Esophagus (tissue), 2 donors: ENCODE data around the gene ANP32A. TPM values are rescaled to one million over a fixed set of nuclear protein-coding genes. Genes with fewer than 3 reads are reported as not detected.
A peak's percentile ranks its signal among the peaks of the same experiment; 100 is the strongest.

ENCODE experiments used
- H3K27ac ChIP-seq, 2 donors: one replicate each; pipeline ENCODE4 v1.5.1; 2013; ENCODE audit warnings: low read depth in 2 of 2, mild to moderate bottlenecking in 2 of 2, inconsistent platforms in 1 of 2, low read length in 1 of 2, moderate library complexity in 1 of 2
- H3K27me3 ChIP-seq, 2 donors: one replicate each; pipeline ENCODE4 v1.6.1; 2013; ENCODE audit warnings: low read length in 2 of 2, control low read depth in 1 of 2, mild to moderate bottlenecking in 1 of 2; ENCODE audit not compliant: insufficient read depth in 2 of 2, control insufficient read depth in 1 of 2
- H3K36me3 ChIP-seq, 2 donors: one replicate each; pipeline ENCODE4 v1.6.1; 2013; ENCODE audit warnings: low read length in 1 of 2; ENCODE audit not compliant: control insufficient read depth in 2 of 2, insufficient read depth in 2 of 2
- H3K4me1 ChIP-seq, 2 donors: one replicate each; pipeline ENCODE4 v1.6.1; 2013; ENCODE audit warnings: low read length in 1 of 2; ENCODE audit not compliant: control insufficient read depth in 2 of 2, insufficient read depth in 2 of 2
- H3K4me3 ChIP-seq, 2 donors: one replicate each; pipeline ENCODE4 v1.5.1; 2013; ENCODE audit warnings: low read length in 2 of 2, mild to moderate bottlenecking in 2 of 2, low read depth in 1 of 2, moderate library complexity in 1 of 2
- H3K9me3 ChIP-seq, 2 donors: one replicate each; pipeline ENCODE4 v1.6.1; 2013; ENCODE audit warnings: mild to moderate bottlenecking in 2 of 2, low read depth in 1 of 2, low read length in 1 of 2, moderate library complexity in 1 of 2; ENCODE audit not compliant: control insufficient read depth in 2 of 2, insufficient read depth in 1 of 2
- WGBS, 2 donors: extraction: QIAGEN DNeasy Blood & Tissue Kit; methylation state at CpG; one replicate each; pipeline ENCODE4 v1.1.7; 2013; 5-methylcytosine and 5-hydroxymethylcytosine counted together
- polyA plus RNA-seq, 2 donors: library from polyadenylated mRNA; stranded (reverse); fragments of 200-250 nt; gene quantifications; one replicate each; pipeline ENCODE4 v1.2.3, GENCODE V29; 2013
- donor health status: healthy with polysubstance abuse.
- donor health status: Bipolar disorder and iron deficiency.

Gene ANP32A
- polyA plus RNA-seq, 2 donors = 45.5 to 51.7 TPM

DNA sequence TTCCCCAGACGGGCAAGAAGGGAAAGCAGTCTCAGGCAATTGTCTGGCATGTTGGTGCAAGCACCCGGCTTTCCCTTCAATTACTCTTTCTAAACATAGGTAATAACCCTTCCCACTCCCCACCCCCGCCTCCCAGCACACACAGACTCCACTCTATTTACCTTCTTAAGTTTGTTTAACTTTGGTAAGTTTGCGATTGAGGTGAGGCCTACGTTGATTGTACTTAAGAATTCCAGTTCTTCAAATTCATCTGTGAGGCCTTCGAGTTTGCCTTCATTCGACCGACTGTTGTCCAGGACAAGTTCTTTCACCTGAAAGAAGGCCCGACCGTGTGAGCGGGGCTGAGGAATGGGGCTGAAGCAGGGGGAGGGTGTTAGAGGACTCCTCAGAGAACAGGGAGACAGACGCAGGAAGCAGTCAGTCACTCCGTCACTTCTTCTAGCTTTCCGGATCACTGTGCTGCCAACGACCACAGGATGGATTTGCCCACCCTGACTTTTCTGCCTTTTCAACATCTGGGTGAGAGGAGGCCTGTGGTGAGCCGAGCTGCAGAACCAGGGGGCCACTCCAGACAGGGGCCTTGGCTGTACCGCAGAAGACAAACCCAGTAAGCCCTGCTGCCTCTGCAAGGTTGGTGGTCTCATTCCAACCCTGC, 33.0 kb downstream of the ANP32A start:
- peaks cover 21 to 36% of the 10 kb centered on the region in 2 donors for H3K4me1 ChIP-seq
- H3K36me3 ChIP-seq = peaks cover 3 to 12% of the 10 kb centered on the region in 2 donors
- peak overlapping the region; percentile 24 to 28 for H3K27ac ChIP-seq
- no peaks in the 10 kb centered on the region for H3K9me3 ChIP-seq
- no peak overlapping the region for H3K4me3 ChIP-seq
- H3K27me3 ChIP-seq = no peaks in the 10 kb centered on the region
- WGBS, 2 donors = 50 to 56% methylated on average over 17 of the region's 17 CpGs

DNA sequence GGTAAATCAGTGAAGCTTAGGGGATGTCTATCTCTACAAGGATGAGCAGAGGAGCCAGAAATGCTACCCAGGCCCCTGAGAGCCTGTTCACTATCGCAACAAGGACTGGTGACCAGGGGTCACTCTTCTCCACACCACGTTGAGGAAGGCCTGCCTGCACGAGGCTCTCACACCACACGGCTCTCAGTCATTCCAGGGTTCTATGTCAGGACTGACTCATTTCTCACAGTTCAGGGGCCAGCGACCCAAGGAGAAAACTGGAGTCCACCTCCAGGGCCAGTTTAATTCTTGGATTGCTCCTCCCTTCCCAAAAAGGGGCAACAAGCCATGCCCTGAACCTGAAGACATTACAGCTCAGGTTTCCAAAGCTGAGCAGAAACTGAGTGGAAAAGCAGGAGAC, 33.9 kb downstream of the ANP32A start:
- no peak overlapping the region for H3K4me3 ChIP-seq
- H3K27me3 ChIP-seq = no peaks in the 10 kb centered on the region
- no peaks in the 10 kb centered on the region for H3K9me3 ChIP-seq
- H3K4me1 ChIP-seq = peaks cover 21 to 32% of the 10 kb centered on the region in 2 donors
- H3K36me3 ChIP-seq = peaks cover 3 to 16% of the 10 kb centered on the region in 2 donors
- no peak overlapping the region for H3K27ac ChIP-seq
- 78 to 80% methylated on average over 5 of the region's 5 CpGs for WGBS, 2 donors

DNA sequence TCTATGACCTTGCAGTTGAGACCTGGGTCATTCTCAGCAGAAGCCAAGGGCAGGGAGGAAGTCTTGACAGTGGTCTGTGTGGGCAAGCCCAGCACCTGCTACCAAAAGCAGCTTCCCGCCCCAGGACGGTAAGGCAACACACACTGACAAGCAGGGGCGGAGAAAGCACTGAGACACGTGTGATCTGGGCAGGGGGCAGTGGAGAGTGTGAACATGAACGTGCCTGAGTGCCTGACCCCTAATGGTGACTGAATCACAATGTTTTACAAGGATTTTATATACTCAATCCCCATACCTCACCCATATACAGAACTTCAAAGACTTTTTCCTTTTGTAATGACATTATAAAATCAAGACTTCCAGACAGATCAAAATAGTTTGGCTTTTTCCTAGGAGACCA, 35.2 kb downstream of the ANP32A start:
- Histone ChIP-seq H3K4me3 (no peak overlapping the region), H3K27ac (no peak overlapping the region), H3K27me3 (no peaks in the 10 kb centered on the region), H3K9me3 (no peaks in the 10 kb centered on the region), H3K36me3 (peaks cover 3 to 17% of the 10 kb centered on the region in 2 donors), H3K4me1 (peaks cover 15 to 23% of the 10 kb centered on the region in 2 donors)
- 47 to 50% methylated on average over 5 of the region's 5 CpGs for WGBS, 2 donors

DNA sequence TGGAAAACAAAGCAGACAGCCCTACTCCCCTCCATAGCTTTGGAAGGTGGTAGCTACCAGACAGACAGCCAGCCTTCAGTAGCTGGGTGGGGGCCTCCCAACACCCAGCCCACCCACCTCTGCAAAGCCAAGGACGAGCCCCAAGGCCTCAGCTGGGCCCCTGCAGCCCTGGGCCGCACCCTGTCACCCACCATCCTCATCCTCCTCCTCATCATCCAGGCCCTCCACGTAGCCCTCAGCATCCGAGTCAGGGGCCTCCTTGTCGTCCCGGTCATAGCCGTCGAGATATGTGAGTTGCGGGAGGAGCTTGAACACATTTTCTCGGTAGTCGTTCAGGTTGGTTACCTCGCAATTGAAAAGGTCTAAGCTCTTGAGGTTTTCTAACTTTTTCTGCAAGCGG, 36.5 kb downstream of the ANP32A start:
- no peaks in the 10 kb centered on the region for H3K9me3 ChIP-seq
- H3K36me3 ChIP-seq = peaks cover 10 to 25% of the 10 kb centered on the region in 2 donors
- no peak overlapping the region for H3K27ac ChIP-seq
- no peaks in the 10 kb centered on the region for H3K27me3 ChIP-seq
- H3K4me3 ChIP-seq = no peak overlapping the region
- WGBS, 2 donors = 94% methylated on average over 13 of the region's 13 CpGs
- peaks cover 4 to 12% of the 10 kb centered on the region in 2 donors for H3K4me1 ChIP-seq

DNA sequence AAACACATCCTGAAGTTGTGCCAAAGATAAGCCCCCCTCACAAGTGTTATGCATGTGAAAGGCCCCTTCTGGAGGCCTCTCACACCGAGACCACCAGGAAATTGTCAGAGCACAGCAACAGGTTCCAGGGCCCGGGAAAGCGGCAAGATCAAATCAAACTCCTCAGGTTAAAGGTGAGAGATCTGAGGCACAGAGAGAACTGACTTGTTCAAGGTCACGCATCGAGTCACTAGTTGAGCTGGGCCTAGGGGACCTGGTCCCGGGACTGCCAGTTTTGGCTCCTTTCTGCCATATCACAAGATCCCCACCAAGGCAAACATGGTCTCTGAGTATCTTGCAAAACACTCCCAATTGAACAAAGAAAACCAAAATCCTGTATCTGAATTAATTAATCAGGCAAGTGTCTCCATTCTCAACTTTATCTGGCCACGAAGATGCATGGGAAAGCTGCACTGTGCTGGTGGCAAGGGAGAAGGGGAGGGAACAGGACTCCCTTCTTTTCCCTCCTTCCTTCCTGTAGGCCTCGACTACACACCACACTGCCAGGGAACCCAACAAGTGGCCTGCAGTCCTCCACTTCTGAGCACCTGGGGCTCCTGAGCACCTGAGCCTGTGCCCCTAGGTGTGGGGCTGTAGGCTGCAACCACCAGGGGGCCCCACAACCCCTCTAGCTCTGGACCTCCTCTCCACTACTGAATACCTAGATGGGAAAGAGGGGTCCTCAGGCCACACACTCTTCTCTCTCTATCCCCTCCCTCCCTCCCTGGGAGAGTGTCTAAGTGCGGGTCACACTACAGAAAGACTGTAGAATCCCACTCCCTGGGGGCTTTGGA, 37.3 kb downstream of the ANP32A start:
- Histone ChIP-seq H3K36me3 (peaks cover 12 to 25% of the 10 kb centered on the region in 2 donors), H3K9me3 (no peaks in the 10 kb centered on the region), H3K4me3 (no peak overlapping the region), H3K27ac (no peak overlapping the region), H3K4me1 (peaks cover 0 to 10% of the 10 kb centered on the region in 2 donors), H3K27me3 (no peaks in the 10 kb centered on the region)
- 85 to 88% methylated on average over 9 of the region's 9 CpGs for WGBS, 2 donors

DNA sequence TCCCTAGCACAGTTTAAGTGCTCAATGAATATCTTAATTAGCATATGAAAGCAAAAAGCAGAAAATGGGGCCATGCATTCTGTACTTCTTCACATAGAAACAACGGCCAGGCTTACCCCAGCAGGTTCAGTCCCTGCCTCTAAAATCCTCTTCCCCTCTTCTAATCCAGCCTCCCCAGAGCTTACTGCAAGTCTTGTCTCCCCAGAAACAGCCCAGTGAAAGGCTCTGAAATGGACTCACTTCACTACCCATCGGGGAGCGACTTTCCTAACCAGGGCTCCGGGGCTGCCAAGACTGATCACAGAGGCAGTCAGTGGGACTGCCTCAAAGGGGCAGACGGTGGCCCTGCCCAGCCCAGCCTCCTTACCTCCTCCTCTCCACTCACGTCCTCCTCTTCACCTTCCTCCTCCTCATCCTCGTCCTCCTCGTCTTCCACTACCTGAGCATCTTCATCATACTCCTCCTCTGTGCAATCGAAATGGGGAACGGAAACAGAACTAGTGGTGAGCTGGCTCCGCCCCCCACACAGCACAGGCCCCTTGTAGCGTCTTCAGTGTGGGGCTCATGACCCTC, 38.0 kb downstream of the ANP32A start:
- Histone ChIP-seq H3K4me3 (no peak overlapping the region), H3K27me3 (no peaks in the 10 kb centered on the region), H3K27ac (no peak overlapping the region), H3K9me3 (no peaks in the 10 kb centered on the region), H3K4me1 (peaks cover 0 to 3% of the 10 kb centered on the region in 2 donors), H3K36me3 (peaks cover 12 to 28% of the 10 kb centered on the region in 2 donors)
- WGBS, 2 donors = 85 to 87% methylated on average over 9 to 12 of the region's 12 CpGs

DNA sequence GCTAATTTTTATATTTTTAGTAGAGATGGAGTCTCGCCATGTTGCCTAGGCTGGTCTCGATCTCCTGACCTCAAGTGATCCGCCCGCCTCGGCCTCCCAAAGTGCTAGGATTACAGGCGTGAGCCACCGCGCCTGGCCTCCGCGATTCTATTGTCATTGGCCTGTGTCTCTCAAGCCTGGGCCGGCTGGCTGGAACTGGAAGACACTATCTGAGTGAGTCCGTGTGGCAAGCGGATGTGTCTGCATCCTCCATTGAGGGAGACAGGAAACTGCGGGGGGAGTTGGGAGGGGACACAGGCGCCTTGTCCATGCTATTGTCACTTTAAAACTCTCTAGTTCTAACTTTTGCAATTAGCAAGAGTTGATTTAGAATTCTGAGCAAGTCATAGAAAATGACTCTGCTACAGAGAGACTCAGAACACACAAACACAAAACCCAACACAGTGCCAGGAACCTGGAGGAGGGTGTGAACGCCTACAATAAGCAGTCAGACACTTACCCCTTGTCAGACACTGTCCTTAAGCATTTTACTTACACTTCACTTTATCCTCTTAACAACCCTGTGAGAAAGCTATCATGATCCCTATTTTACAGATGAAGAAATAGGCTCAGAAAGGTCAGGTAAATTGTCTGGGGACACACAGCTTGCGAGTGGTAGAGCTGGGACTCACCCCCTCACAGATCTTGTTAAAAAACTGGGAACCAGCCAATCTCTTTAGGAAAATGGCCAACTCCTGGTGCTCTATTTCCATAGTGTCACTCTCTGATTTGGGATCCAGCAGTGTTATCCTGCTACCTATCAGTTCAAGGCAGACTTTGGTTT, 38.7 kb downstream of the ANP32A start:
- peaks cover 0 to 3% of the 10 kb centered on the region in 2 donors for H3K4me1 ChIP-seq
- H3K4me3 ChIP-seq = no peak overlapping the region
- no peaks in the 10 kb centered on the region for H3K9me3 ChIP-seq
- H3K27ac ChIP-seq = no peak overlapping the region
- no peaks in the 10 kb centered on the region for H3K27me3 ChIP-seq
- WGBS, 2 donors = 68 to 69% methylated on average over 17 of the region's 17 CpGs
- H3K36me3 ChIP-seq = peaks cover 12 to 29% of the 10 kb centered on the region in 2 donors

DNA sequence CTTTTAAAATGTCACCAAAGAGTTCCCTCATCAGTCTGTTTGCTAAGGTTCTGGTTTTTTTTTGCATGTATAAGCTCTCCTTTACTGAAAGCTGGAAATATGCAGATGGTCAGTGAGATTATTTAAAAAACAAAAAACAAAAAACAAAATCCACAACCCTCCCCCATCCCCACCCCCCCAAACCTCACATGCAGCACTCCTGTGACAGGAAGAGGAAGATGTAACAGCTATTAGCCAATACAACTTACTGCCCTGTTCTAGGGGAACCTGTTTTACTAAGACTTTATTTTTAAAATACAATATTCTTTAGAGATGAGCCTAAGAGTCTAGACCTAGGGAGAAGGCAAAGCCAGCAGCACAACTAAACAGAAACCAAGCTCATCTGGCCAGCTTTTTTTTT, 39.5 kb downstream of the ANP32A start:
- Histone ChIP-seq H3K4me3 (no peak overlapping the region), H3K27me3 (no peaks in the 10 kb centered on the region), H3K4me1 (peaks cover 2% of the 10 kb centered on the region in 2 donors), H3K36me3 (peaks cover 12 to 29% of the 10 kb centered on the region in 2 donors), H3K27ac (no peak overlapping the region), H3K9me3 (no peaks in the 10 kb centered on the region)

DNA sequence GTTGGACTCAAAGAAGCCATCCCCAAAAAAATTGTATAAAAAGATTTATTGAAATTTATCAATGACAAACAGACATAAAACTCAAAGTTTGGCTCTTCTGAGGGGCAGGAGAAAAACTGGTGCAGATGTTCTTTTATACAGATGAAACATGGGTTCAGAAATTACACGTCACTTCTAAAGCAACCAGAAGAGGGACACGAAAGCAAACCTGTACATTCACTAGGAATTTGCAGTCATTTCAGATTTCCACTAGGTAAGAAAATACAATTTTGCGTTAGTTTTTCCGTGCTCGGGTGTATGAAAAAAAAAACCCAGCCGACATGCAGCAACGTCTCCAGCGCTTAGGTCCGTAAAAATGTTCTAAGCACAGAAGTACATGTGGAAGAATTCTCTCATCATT, 41.8 kb downstream of the ANP32A start:
- WGBS, 2 donors = 86 to 89% methylated on average over 9 of the region's 9 CpGs

More for the DNA sequence above, 41.8 kb downstream of the ANP32A start:
- H3K36me3 ChIP-seq = peaks cover 8 to 23% of the 10 kb centered on the region in 2 donors
- H3K4me3 ChIP-seq = no peak overlapping the region
- no peak overlapping the region for H3K27ac ChIP-seq
- H3K27me3 ChIP-seq = no peaks in the 10 kb centered on the region
- peaks cover 2% of the 10 kb centered on the region in 2 donors for H3K4me1 ChIP-seq
- H3K9me3 ChIP-seq = peaks cover 0 to 2% of the 10 kb centered on the region in 2 donors
